Choroid plexus epithelial cell (primary cell): ENCODE results near the gene SERTAD3.

Experiments
- DNase-seq: peaks from one replicate; pipeline ENCODE4 v3.0.0-alpha.2; 2010; ENCODE audit warnings: low read depth
- H3K4me3 ChIP-seq: 2 replicates; pipeline ENCODE4 v1.5.1; 2011; ENCODE audit warnings: low read depth, mild to moderate bottlenecking, control low read depth, low read length, moderate library complexity
- CTCF ChIP-seq: conservative IDR thresholded peaks from 2 replicates; pipeline ENCODE4 v1.5.1; 2011; ENCODE audit warnings: low read depth, mild to moderate bottlenecking, control low read depth, inconsistent platforms, low read length, moderate library complexity

SERTAD3 gene

GRCh38 chr19:40446263-40446784 is 2.2 kb upstream of the SERTAD3 start:
- H3K4me3 ChIP-seq: no peak overlapping the region
- no peak for DNase-seq
- TF ChIP-seq CTCF: no peak

- no peak overlapping the region for H3K4me3 ChIP-seq
- DNase-seq: peak; percentile 24
- TF ChIP-seq CTCF: no peak
Observed at GRCh38 chr19:40445780-40446262, 1.7 kb upstream of the SERTAD3 start.

GRCh38 chr19:40444825-40445312 is 734 bp upstream of the SERTAD3 start:
- peak; percentile 47 for TF ChIP-seq CTCF
- DNase-seq: no peak
- peak overlapping the region; percentile 69 for H3K4me3 ChIP-seq

- peak; percentile 100 for DNase-seq
- peak overlapping the region; percentile 69 for H3K4me3 ChIP-seq
- TF ChIP-seq CTCF: no peak
Observed at GRCh38 chr19:40443131-40443999, 770 bp downstream of the SERTAD3 start.

- no peak for TF ChIP-seq CTCF
- H3K4me3 ChIP-seq: peak overlapping the region; percentile 57
- no peak for DNase-seq
Observed at GRCh38 chr19:40442328-40443130, 1.6 kb downstream of the SERTAD3 start.

- peak; percentile 12 for DNase-seq
- H3K4me3 ChIP-seq: peak overlapping the region; percentile 57
- TF ChIP-seq CTCF: no peak
Observed at GRCh38 chr19:40441719-40442253, 2.3 kb downstream of the SERTAD3 start.
